ENCODE results near the gene BDNF.
"Not testable (repeated sequence)": the region's sequence is repeated elsewhere in the genome, so short reads cannot be mapped to it uniquely, and the experiment has no call there.

Gene BDNF

DNA sequence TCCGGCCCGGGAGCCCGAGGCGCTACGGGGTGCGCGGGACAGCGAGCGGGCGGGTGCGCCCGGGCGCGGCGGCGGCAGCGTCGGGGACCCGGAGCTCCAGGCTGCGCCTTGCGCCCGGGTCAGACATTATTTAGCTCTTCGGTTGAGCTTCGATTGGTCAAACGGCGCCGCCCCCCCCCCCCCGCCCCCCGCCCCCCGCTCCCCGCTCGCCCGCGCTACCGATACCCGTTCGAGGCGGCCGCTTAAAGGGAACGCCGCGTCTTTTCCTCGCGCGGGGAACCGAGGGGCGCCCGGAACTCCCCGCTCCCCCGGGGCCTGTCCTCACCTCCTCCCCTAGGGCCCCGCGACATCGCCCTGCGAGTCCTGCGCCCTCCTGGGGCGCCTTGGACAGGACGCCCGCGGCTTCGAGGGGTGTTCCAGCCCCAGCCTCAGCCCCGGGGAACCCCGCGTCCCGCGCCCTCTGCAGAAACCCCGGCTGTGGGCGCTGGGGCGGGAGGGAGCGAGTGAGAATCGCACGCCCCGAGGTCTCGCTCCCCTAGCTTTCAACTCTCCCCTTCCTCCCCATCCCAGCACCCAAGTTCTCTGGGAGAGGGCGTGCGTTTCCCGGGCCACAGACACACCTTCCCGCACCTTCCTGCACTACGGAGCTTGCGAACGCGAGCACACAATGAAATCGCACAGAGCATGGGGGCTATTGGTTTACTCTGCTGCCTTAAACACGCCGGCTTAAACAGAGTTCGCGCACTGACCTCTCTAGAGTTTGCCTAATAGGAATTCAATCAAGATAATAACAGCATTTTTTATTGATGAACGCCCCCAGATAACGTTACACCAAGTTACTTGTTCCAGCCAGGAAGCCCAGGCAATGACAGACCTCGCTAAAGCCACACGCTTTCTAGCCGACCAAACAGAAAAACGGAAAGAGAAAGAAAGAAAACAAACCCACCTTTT, at the start of gene BDNF:
Gene BDNF, minus strand, starts transcription at position 105 of the 951 bp plus-strand sequence. CDS start 41,891 bp downstream, outside the sequence.
- no peak for DNase-seq (ENCODE audit: low read depth in 2 of 2)

DNA sequence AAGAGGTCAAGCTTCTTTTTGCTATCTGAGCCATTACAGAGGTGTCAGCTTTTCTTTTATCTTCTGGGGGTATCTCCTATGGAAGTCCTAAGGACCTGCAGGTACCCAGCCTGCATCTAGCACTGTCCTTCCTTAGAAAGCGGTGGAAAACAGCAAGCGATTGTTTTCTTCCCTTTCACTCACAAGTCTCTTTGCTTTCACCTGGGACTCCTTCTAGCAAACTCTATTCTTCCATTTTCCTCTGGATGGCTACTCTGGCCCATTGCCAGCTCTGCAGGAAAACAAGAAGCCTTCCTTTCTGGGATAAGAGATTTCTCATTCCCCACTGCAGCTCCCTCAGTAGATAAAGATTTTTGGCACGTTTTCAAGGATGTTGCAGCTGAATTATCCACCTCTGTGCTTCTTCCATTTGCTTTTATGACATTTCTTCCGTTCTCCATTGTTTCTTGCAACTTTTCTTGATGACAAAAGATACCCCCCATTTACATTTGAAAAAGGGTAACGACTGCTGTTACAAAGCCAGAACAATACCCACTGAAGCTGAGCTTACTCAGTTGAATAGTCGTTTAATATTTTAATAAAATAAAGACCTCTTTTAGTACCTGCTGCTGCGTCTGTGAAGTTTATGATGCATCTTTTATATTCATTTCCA, 40.2 kb upstream of the BDNF start:
- no peak for DNase-seq (ENCODE audit: low read depth in 2 of 2)

DNA sequence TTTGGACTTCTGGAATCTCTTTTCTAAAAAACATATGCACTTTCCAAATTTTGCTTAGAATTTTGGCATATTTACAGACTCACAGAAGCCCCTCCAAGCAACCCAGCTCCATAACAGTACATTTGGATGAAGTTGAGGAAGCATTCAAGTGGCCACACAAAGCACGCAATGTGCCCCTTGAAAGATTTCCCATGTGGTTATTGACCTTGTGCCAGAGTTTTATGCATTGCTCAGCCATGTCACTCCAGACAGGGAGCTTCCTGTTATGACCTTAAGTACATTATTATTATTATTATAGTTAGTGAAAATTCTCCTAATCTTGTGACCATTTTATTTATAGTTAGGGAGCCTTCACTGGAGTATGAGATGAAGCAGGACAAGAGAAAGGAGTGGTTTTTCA, 35.0 kb upstream of the BDNF start:
- no peak for DNase-seq (ENCODE audit: low read depth in 2 of 2)

DNA sequence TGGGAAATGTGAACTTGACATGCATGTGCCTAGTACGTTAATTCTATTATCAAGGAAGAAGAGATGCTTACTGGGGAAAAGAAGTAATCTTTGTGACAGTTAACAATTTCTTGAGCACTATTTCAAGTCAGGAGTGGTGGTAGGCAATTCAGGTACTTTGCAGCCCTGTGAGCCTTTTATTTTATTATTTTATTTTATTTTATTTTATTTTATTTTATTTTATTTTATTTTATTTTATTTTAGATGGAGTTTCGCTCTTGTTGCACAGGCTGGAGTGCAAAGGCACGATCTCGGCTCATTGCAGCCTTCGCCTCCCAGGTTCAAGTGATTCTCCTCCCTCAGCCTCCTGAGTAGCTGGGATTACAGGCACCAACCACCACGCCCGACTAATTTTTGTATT, 31.5 kb upstream of the BDNF start:
- not testable (repeated sequence) for DNase-seq (ENCODE audit: low read depth in 2 of 2)

DNA sequence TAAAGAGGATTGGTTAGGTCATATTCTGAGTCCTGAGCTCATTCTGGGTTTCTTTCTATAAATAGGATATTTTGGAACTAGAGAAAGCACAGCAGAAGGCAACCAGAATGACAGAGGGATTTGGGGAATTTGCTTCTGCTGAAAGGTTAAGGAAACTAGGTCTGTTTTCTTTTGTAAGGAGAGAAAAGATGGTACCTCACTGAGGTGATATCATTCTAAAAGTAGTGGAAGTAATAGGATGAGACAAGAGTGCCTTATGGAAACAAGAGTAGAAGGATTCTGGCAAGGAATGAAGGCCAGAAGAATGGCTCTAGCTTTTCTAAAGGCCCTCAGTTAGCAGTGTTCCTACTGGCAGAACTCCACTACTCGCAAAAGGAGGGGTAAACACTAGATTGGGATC, 26.7 kb upstream of the BDNF start:
- DNase-seq (ENCODE audit: low read depth in 2 of 2), result no peak

DNA sequence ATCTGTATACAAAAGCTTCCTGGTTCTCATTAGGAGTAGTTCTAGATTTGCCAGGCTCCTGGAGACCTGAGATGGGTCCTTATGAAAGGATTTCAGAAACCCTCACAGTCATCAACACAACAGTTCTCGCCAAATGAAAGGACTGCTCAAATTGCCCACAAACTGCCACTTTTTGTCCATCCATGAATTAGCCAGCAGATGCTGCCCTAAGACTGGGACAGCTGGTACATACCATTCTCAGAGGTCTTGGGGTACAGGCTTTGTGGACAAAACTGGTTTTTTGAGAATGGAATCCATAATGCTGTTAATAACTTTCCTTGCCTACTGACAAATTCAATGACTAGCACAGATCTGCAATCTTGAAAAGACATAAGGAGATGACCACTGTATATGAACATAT, 23.4 kb upstream of the BDNF start:
- DNase-seq (ENCODE audit: low read depth in 2 of 2), result no peak

DNA sequence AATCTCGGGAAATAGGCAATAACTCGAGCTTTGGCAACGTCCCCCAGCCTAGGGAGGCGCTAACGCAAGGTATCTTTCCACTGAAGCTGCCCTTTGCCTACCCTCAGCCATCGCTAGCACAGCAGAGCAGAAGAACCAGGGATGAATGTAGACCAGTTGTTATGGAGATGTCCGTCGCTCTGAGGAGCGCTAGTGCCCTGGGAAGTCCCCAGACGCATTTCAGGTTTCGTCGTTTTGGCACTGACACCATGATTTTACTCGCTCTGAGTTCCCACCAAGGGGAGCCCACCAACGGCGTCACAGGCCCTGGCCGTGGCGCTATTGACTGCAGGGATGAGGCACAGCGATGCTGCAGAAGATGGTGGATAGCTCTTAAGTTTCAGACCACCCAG, 22.7 kb upstream of the BDNF start:
- DNase-seq (ENCODE audit: low read depth in 2 of 2), result no peak

DNA sequence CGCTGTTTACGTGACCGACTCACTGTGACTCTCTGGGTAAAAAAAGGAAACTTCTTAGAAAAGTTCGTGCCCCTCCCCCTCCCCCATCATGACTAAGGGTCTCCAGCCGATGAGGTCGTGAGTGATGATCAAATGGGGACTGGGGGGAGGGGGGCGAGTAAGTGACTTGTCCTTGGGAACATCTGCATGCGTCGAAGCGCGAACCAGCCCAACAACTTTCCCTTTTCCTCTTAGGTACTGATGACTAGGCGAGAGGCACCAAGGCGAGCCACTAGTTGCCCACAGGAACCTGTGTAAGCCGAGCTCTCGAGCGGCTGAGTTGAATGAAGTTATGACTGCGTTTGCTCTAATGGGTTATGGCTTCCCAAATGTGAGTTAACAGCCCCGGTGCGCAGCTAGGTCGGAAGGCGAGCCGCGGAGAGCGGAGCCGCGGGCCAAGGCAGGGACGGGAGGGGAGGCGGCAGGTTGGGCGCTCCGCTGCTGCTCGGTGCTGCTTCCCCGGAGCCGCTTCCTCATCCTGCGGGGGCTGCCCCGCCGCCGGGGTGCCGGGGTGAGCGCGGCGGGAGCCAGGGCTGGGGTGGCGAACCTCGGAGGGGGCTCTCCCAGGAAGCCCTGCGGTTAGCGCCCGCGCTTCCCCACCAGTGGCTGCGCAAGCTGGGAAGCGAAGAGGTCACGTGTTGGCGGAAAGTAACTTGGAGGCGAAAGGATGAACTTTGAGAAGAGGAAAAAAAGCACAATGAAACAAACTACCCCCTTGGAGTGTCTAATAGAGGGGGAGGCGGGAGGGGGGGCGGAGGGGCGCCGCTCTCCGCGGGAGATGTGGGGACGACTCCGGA, 22.1 kb upstream of the BDNF start:
- no peak for DNase-seq (ENCODE audit: low read depth in 2 of 2)

DNA sequence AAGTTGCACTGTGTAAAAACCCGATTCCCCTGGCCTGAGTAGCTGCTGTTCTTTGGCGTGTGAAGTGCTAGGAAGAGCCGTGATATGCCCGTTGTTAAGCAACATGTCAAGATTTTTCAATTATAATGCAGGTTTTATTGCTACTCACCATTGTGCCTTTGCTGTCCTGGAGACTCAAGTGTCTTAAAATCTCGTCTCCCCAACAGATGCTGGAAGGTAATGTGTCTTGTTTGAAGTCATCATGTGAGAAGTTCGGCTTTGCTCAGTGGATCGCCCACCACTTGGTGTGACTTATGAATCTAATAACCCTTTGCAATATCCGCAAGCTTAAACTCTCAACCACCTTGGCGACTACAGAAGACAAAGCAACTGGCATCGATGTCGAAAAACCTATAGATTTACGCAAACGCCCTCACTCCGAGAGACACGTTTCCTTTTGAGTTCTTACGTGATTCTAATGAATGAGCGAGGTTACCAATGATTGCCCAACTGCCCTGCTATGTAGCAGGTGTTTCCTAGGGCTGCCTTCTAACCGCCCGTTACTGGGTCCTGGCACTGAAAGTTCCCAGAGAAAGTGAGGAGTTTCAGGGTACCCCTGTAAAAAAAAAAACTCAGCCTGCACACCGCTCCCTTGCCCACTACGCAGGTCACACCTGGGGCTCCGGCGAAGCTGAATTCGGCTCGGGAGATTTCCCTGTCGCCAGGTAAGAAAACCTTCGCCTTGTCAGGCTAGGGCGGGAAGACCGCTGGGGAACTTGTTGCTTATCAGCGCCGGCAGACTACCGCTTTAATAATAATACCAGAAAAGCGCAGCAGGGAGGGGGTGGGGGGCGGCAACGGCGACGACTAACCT, 21.2 kb upstream of the BDNF start:
- no peak for DNase-seq (ENCODE audit: low read depth in 2 of 2)

DNA sequence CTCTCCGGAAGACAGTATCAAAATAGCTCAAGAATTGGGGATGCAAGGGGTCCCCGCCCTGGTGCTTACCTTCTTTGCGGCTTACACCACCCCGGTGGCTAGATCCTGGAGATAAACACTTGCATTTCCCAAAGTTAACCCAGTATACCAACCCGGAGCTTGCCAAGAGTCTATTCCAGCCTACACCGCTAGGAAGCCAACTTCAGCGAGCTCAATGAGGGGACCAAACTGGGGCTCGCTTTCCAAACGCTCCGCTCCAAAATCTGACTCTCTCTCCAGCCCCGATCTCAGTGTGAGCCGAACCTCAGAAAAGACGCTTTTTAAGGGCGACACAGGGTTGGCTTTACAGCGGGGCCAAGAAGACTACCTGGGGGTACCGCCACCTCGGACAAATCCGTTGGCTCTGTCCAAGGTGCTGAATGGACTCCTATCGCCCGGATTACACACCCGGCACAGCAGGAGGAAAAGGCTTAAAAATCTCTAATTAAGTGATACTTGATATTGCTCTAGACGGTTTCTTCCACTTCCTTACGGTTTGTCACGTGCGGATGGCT, 20.1 kb upstream of the BDNF start:
- DNase-seq (ENCODE audit: low read depth in 2 of 2), result no peak

DNA sequence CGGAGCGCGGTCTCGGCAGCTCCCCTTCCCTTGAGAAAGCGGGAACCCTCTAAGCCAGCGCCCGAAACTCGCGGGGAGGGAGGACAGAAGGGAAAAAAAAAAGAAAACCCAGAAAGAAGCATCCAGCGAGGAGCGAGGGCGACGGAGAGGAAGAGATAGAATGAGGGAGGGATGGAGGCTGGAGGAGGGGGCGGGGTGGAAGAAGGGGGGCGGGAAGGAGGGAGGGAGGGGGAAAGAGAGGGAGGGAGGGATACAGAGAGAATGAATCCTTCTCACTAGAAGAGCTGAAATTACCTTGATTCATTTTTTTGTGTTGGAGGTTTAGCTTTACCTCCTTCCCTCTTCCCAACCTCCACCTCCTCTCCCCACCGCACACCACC, 19.3 kb upstream of the BDNF start:
- DNase-seq (ENCODE audit: low read depth in 2 of 2), result no peak

DNA sequence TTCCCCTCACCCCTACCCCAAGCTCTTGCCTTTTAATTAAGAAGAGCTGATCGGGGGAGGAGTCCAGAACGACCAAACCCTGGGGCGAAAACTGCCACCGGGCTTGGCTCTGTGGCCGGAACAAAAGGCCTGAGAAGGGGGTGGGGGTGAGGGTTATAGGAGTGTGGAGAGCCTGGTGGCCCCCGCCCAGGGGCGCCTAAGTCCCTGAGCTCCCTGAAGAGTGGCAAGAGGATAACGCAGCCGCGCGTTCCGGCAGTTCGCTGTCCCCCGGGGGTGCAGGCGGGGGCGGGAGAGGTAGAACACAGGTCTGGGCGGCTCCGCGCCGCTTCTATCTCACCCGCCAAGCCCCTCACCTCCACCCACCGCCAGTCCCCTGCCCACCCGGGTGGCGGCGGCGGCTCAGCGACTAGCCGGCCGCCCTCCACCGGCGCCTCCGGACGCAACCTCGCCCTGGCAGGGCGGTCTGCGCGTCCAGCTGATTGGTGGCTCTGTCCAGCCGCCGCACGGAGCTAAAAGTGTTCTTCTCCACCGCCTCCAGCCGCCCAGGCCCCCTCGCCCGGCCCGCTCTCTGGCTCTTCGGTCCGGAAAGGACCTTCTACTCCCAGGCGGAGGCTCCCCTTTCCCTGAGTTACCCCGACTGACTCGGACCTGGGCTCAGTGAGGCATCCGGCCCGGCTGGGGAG, 18.7 kb upstream of the BDNF start:
- DNase-seq (ENCODE audit: low read depth in 2 of 2), result no peak

DNA sequence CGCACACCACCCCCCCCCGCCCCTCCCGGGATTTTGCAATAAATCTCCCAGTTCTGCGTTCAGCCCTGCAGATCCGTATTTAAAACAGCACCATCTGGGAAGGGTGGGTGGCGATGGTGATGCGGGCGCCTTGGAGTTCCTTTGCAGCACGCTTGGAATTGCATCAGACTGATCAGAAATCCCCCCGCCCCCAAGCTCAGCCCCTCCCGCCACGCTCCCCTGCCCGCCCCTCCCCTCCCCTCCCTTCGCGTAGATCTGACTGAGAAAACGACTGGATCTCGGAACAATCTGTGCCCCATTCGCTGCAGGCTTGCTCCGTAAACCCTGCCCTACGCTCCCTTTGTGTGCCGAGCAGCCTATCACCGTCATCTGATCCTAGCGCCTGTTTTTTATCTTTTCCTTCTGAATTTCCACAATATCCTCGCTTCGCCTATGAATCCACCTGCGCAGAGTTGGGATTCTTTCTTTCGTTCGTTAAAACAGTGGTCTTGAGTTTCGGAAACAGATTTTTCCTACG, 18.1 kb upstream of the BDNF start:
- DNase-seq (ENCODE audit: low read depth in 2 of 2), result no peak

DNA sequence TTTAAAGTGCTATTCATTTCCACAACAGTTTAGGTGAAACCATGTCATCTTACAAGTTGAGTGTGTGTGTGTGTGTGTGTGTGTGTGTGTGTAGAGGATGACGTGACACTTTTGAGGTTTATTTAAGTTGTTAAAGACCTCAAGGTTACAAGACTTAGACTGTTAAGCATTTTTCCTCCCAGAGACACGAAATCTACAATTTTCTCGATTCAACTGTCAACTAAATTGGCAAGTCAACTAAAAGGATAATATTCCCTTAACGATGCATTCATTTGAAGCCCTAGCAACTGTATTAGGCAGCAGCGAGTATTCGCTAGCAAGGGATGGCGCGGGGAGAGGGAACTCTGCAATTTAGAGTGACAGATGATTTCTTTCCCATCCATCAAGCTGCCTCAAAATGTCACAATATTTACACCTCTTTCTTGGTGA, 17.6 kb upstream of the BDNF start:
- DNase-seq (ENCODE audit: low read depth in 2 of 2), result no peak

DNA sequence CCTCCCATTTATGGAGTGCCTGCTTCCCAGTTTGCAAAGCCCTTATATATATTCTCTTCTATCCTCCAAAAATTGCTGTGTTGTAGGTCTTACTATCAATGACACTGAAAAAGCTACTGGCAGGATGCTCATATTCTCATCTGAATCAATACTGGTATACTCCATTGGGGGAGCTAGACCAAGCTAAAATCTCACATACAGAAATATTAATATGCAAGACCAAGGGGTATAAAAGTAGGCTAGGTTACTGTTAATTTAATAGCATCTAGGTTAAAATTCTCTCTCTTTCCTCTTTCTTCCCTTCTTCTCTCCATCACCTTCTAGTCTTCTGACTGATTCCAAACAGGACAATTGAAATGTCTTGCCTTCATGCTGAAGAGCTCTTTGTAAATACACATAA, 17.1 kb upstream of the BDNF start:
- DNase-seq (ENCODE audit: low read depth in 2 of 2), result no peak

DNA sequence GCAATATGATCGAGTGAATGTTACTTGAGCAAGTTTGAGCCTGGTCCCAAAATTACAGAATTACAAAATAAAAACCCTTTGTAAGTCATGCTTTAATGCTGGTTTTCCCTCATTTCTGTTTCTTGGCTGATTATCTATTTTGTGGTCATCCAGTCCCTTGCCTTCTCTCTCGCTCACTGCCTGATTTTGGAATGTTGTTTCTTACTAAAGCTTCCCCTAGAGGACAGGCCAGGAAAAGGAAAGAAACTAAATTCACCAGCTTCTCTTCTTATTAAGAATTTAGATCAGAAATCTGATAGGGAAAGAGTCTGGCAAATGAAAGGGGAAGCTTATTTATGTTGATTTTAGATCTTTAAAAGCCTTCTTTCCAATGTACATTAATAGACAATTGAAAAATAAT, 16.6 kb upstream of the BDNF start:
- DNase-seq (ENCODE audit: low read depth in 2 of 2), result no peak

DNA sequence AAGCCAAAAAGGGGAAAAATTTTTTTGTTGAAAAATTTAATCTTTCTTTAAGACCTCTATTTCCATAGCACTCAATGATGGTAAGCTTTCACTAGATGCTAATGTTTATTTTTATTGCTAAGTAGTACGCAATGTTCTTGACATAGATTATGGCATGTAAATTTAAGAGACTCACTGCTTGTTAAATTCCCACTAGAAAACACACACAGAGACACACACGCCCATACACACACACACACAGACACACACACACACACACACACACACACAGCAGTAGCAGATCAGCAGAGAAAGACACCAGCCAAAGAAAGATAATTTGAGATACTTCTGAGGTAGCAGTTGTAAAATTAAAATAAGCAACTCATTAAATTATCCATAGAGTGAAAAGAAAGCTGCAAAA, 16.0 kb upstream of the BDNF start:
- no peak for DNase-seq (ENCODE audit: low read depth in 2 of 2)

DNA sequence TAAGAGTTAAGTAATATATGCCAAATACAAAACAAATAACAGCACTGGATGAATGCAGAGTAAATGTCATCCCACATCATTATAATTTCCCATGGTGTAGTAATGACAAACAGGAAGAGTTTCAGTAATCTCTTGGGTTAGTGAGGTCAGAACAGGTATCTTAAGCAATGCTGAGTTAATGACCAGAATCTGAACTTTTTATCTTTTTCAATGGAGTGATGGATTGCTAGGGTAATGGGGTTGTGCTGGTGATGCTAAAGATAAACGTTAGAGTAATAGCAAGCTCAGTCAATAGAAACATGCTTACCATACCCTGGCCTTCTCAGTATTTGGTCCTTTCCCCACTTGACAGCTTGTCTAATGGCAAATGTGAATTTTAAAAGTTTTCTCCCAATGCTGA, 11.5 kb upstream of the BDNF start:
- no peak for DNase-seq (ENCODE audit: low read depth in 2 of 2)

DNA sequence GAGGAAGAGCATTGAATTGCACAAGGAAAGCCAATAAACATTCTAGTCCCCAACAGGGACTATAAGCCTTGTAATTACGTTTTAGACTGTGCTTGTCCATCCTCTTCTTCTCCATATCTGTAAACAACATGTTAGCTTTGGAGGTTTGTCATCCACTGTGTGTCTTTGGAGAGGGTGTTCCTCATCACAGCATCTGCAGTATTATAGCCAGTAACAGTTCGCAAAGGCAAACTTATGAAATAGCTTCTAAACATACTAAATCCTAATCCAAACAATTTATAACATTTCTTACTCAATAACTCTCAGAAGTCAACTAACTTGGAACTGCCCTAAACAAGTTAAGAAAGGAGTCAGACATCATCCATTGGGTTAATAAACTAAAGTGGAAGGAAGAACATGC, 10.3 kb upstream of the BDNF start:
- DNase-seq (ENCODE audit: low read depth in 2 of 2), result no peak

DNA sequence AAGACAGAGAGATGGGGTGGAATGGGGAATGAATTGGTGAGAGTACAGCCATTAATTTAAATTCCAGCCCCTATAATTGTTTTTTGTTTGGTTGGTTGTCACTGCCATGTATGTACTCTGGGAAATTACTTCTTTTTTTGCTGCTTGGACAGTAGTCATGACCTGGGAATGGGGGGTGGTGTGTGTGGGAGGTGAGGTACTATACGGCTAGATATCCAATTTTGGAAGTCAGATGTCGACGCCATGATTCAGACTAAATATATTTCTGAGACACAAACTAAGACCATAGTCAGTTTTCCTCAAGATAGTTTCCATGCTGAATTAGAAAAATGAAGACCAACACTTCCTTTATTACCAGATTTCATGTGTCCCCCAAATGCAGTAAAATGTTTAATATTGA, 7.4 kb upstream of the BDNF start:
- no peak for DNase-seq (ENCODE audit: low read depth in 2 of 2)
